ENCODE results near the gene TMEM100. TPM values are rescaled to one million over a fixed set of nuclear protein-coding genes. Genes with fewer than 3 reads are reported as not detected.

The TMEM100 gene
- total RNA-seq, 4 donors from 2014 or later: 0.39 to 87.9 (median 6.1) TPM

DNA sequence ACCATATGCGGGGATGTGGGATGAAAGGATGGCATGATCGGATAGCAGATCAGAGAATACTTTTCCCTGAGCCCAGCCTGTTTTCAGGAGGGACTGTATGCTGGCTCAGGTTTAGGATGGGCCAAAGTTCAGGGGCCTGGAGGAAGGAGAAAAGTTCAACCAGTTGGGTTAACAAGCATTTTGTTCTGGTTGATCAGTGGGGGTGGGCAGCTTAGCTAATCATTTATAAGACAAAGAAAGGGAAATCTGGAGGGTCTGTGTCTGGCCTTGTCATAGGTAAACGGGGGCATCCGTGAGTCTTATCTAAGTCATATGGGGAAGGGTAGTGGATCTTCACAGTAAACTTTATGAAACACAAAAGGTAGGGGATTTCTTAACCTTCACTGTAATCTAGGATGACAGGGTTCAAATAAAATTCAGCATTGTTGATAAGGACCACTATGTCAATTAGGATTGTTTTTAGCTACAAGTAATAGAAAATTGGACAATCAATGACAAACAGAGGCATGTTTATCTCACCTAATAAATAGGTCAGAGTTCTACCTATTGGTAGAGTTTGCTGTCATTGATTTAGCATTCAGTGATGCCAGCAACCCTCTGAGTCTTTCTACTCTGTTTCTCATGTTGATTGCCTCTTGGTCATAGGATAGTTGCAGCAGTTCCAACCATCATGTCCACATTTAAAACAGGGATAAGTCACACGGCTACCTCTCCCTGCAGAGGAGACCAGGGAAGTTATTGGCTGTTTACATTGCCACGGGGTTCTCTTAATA lies 39.6 kb upstream of the TMEM100 start:
- Histone ChIP-seq H3K9me3 (no peaks in the 10 kb centered on the region), H3K27me3 (no peaks in the 10 kb centered on the region), H3K27ac (no peak overlapping the region), H3K36me3 (no peaks in the 10 kb centered on the region), H3K4me3 (no peak overlapping the region), H3K4me1 (peaks cover 8 to 19% of the 10 kb centered on the region in 2 donors)
- TF ChIP-seq, protein P1, sequence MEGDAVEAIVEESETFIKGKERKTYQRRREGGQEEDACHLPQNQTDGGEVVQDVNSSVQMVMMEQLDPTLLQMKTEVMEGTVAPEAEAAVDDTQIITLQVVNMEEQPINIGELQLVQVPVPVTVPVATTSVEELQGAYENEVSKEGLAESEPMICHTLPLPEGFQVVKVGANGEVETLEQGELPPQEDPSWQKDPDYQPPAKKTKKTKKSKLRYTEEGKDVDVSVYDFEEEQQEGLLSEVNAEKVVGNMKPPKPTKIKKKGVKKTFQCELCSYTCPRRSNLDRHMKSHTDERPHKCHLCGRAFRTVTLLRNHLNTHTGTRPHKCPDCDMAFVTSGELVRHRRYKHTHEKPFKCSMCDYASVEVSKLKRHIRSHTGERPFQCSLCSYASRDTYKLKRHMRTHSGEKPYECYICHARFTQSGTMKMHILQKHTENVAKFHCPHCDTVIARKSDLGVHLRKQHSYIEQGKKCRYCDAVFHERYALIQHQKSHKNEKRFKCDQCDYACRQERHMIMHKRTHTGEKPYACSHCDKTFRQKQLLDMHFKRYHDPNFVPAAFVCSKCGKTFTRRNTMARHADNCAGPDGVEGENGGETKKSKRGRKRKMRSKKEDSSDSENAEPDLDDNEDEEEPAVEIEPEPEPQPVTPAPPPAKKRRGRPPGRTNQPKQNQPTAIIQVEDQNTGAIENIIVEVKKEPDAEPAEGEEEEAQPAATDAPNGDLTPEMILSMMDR (IDR thresholded peaks at IDR 0.05 in 4 of 5, conservative IDR thresholded peaks at IDR 0.05 in 1 of 5): no peak
- TF ChIP-seq POLR2A (IDR thresholded peaks at IDR 0.05): no peak
- ATAC-seq (no peak), DNase-seq (no peak)
- in situ Hi-C loops (cut with MboI; ENCODE audit: low sequenced_read_pairs in 4 of 4) (no loop called here), intact Hi-C loops (cut with DNase I; ENCODE audit: low total_unique reads) (no loop called here)

DNA sequence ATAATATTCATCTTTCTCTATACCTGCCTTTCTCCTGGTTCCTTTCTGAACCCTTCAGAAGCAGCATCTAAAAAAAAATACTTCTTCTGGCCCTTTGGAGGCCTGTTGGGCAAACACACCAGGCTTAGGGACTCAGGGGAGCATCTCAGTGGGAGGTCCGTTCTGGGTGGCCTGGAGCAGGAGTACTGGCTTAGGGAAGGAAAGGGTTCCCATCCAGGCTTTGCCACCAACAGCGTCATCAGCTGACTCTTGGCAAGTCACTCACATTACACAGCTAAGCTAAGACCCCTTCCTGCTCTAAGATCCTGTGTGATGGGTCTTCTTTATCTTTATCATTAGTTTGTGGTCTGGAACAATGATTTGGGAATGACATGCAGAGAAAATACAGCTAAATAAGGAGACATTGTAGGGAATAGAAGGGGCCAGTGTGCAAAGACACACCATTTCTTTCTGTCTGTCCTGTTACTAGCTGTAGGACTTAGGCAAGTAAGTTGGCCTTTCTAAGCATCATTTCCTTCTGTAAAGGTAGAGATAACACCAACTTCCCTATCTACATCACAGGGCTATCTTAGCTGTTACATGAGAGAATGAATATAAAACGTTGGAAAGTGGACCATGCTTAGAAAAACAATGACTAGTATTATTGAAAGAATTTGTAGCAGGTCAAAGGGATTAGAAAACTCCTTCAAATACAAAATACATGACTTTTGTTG lies 38.1 kb upstream of the TMEM100 start:
- DNase-seq (no peak), ATAC-seq (no peak)
- H3K4me3 ChIP-seq: no peak overlapping the region
- H3K4me1 ChIP-seq: peaks cover 8 to 19% of the 10 kb centered on the region in 2 donors
- intact Hi-C loops (cut with DNase I; ENCODE audit: low total_unique reads): no loop called here
- H3K27ac ChIP-seq: no peak overlapping the region
- no peaks in the 10 kb centered on the region for H3K36me3 ChIP-seq
- no peaks in the 10 kb centered on the region for H3K9me3 ChIP-seq
- TF ChIP-seq, protein P1 (IDR thresholded peaks at IDR 0.05 in 4 of 5, conservative IDR thresholded peaks at IDR 0.05 in 1 of 5): no peak
- TF ChIP-seq POLR2A (IDR thresholded peaks at IDR 0.05): no peak
- in situ Hi-C loops (cut with MboI; ENCODE audit: low sequenced_read_pairs in 4 of 4): no loop called here
- H3K27me3 ChIP-seq: no peaks in the 10 kb centered on the region

DNA sequence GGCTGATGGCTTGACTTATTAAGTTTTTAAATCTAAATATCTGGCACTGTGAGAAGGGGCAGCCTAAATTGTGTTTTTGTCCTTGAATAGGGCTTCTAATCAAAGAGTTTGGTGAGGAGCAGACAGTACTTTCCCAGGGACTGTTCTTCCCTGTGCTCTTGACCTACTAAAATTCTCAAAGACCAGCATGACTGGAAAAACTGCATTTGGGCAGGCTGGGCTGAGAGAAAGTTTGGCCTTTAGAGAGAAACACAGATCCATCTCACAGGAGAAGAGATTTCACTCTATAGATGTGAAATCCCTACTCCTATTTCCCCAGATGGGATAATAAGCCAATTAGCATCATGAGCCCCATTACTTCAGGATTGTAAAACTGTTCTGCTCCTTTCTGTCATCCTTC lies 35.5 kb upstream of the TMEM100 start:
- Histone ChIP-seq H3K27ac (no peak overlapping the region), H3K4me3 (no peak overlapping the region), H3K27me3 (no peaks in the 10 kb centered on the region), H3K9me3 (no peaks in the 10 kb centered on the region), H3K4me1 (peaks cover 0 to 15% of the 10 kb centered on the region in 2 donors), H3K36me3 (peaks cover 0 to 8% of the 10 kb centered on the region in 2 donors)
- no peak for DNase-seq
- intact Hi-C loops (cut with DNase I; ENCODE audit: low total_unique reads) (no loop called here), in situ Hi-C loops (cut with MboI; ENCODE audit: low sequenced_read_pairs in 4 of 4) (no loop called here)
- no peak for ATAC-seq
- TF ChIP-seq, protein P1 (IDR thresholded peaks at IDR 0.05 in 4 of 5, conservative IDR thresholded peaks at IDR 0.05 in 1 of 5): no peak
- TF ChIP-seq POLR2A (IDR thresholded peaks at IDR 0.05): no peak

DNA sequence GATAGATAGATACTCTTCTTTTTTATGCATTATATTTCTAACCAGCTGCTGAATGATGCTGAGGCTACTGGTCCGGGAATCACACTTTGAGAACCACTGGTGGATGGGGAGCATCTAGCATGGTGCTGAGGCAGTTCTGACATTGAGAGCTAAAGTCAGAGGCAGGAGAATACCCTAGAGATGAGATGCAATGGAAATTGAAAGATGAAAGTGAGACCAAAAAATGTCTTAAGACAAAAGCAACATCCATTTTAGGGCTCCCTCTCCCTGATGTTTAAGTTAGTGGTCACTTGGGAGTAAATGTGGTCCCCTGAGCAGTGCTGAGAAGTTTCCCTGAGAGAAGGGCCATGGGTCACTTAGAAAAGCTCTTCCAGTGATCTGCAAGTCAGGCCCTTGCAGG lies 35.0 kb upstream of the TMEM100 start:
- in situ Hi-C loops (cut with MboI; ENCODE audit: low sequenced_read_pairs in 4 of 4) (no loop called here), intact Hi-C loops (cut with DNase I; ENCODE audit: low total_unique reads) (no loop called here)
- Histone ChIP-seq H3K27me3 (no peaks in the 10 kb centered on the region), H3K9me3 (no peaks in the 10 kb centered on the region), H3K36me3 (peaks cover 0 to 8% of the 10 kb centered on the region in 2 donors), H3K4me1 (peaks cover 0 to 15% of the 10 kb centered on the region in 2 donors), H3K27ac (no peak overlapping the region), H3K4me3 (no peak overlapping the region)
- DNase-seq (no peak), ATAC-seq (no peak)
- no peak for TF ChIP-seq POLR2A (IDR thresholded peaks at IDR 0.05)
- TF ChIP-seq, protein P1 (IDR thresholded peaks at IDR 0.05 in 4 of 5, conservative IDR thresholded peaks at IDR 0.05 in 1 of 5): no peak
